ENCODE measurements around the gene GALR2.
"Not testable (repeated sequence)": the region's sequence is repeated elsewhere in the genome, so short reads cannot be mapped to it uniquely, and the experiment has no call there.

The GALR2 gene

DNA sequence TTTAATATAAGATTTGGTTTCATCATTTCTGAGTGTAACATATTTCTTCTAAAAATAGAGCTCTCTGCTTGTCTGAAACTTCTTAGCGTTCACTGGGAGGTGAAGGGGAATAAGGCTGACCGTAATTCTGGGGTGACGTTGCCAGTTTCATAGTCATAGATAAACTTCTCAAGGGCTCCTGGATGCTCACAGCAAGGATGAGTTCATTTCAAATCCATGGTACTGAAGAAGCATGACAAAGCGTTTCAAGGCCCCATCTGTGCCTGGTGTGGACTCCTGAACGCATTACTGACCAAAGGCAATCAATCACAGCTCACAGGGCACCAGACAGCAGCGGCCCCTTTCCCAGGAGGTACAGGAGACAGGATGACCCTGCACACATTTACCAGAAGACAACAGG is 35.5 kb upstream of the GALR2 start:
- no peak for ATAC-seq
- no peak for TF ChIP-seq ZFP30 (CRISPR knock-in tag; IDR thresholded peaks at IDR 0.05)
- no peak for TF ChIP-seq CSDC2 (CRISPR knock-in tag; IDR thresholded peaks at IDR 0.05)
- TF ChIP-seq, protein P1, sequence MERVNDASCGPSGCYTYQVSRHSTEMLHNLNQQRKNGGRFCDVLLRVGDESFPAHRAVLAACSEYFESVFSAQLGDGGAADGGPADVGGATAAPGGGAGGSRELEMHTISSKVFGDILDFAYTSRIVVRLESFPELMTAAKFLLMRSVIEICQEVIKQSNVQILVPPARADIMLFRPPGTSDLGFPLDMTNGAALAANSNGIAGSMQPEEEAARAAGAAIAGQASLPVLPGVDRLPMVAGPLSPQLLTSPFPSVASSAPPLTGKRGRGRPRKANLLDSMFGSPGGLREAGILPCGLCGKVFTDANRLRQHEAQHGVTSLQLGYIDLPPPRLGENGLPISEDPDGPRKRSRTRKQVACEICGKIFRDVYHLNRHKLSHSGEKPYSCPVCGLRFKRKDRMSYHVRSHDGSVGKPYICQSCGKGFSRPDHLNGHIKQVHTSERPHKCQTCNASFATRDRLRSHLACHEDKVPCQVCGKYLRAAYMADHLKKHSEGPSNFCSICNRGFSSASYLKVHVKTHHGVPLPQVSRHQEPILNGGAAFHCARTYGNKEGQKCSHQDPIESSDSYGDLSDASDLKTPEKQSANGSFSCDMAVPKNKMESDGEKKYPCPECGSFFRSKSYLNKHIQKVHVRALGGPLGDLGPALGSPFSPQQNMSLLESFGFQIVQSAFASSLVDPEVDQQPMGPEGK (CRISPR knock-in tag; IDR thresholded peaks at IDR 0.05; ENCODE audit: borderline replicate concordance): no peak
- TF ChIP-seq ZC3H10 (CRISPR knock-in tag; IDR thresholded peaks at IDR 0.05): no peak
- TF ChIP-seq OSR1 (CRISPR knock-in tag; IDR thresholded peaks at IDR 0.05): no peak
- TF ChIP-seq, protein P2, sequence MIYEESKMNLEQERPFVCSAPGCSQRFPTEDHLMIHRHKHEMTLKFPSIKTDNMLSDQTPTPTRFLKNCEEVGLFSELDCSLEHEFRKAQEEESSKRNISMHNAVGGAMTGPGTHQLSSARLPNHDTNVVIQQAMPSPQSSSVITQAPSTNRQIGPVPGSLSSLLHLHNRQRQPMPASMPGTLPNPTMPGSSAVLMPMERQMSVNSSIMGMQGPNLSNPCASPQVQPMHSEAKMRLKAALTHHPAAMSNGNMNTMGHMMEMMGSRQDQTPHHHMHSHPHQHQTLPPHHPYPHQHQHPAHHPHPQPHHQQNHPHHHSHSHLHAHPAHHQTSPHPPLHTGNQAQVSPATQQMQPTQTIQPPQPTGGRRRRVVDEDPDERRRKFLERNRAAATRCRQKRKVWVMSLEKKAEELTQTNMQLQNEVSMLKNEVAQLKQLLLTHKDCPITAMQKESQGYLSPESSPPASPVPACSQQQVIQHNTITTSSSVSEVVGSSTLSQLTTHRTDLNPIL (CRISPR knock-in tag; IDR thresholded peaks at IDR 0.05; ENCODE audit: low read depth): no peak
- no peak for TF ChIP-seq RARB (CRISPR knock-in tag; IDR thresholded peaks at IDR 0.05)
- TF ChIP-seq ZNF70 (CRISPR knock-in tag; IDR thresholded peaks at IDR 0.05): no peak
- TF ChIP-seq ISL1 (CRISPR knock-in tag; IDR thresholded peaks at IDR 0.05): no peak
- TF ChIP-seq SNAI2 (CRISPR knock-in tag; IDR thresholded peaks at IDR 0.05): no peak
- TF ChIP-seq ZNF565 (CRISPR knock-in tag; conservative IDR thresholded peaks at IDR 0.05; ENCODE audit: low read depth): no peak
- no peak for TF ChIP-seq BACH2 (CRISPR knock-in tag; IDR thresholded peaks at IDR 0.05; ENCODE audit: borderline replicate concordance)
- no peak for TF ChIP-seq PPARA (CRISPR knock-in tag; IDR thresholded peaks at IDR 0.05; ENCODE audit: borderline replicate concordance)
- no peak for TF ChIP-seq TCF4 (CRISPR knock-in tag; IDR thresholded peaks at IDR 0.05; ENCODE audit: borderline replicate concordance)
- TF ChIP-seq ZNF8 (CRISPR knock-in tag; IDR thresholded peaks at IDR 0.05): no peak
- TF ChIP-seq, protein P3, sequence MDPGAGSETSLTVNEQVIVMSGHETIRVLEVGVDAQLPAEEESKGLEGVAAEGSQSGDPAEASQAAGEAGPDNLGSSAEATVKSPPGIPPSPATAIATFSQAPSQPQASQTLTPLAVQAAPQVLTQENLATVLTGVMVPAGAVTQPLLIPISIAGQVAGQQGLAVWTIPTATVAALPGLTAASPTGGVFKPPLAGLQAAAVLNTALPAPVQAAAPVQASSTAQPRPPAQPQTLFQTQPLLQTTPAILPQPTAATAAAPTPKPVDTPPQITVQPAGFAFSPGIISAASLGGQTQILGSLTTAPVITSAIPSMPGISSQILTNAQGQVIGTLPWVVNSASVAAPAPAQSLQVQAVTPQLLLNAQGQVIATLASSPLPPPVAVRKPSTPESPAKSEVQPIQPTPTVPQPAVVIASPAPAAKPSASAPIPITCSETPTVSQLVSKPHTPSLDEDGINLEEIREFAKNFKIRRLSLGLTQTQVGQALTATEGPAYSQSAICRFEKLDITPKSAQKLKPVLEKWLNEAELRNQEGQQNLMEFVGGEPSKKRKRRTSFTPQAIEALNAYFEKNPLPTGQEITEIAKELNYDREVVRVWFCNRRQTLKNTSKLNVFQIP (CRISPR knock-in tag; IDR thresholded peaks at IDR 0.05; ENCODE audit: borderline replicate concordance, low read depth): no peak
- TF ChIP-seq, protein P4, sequence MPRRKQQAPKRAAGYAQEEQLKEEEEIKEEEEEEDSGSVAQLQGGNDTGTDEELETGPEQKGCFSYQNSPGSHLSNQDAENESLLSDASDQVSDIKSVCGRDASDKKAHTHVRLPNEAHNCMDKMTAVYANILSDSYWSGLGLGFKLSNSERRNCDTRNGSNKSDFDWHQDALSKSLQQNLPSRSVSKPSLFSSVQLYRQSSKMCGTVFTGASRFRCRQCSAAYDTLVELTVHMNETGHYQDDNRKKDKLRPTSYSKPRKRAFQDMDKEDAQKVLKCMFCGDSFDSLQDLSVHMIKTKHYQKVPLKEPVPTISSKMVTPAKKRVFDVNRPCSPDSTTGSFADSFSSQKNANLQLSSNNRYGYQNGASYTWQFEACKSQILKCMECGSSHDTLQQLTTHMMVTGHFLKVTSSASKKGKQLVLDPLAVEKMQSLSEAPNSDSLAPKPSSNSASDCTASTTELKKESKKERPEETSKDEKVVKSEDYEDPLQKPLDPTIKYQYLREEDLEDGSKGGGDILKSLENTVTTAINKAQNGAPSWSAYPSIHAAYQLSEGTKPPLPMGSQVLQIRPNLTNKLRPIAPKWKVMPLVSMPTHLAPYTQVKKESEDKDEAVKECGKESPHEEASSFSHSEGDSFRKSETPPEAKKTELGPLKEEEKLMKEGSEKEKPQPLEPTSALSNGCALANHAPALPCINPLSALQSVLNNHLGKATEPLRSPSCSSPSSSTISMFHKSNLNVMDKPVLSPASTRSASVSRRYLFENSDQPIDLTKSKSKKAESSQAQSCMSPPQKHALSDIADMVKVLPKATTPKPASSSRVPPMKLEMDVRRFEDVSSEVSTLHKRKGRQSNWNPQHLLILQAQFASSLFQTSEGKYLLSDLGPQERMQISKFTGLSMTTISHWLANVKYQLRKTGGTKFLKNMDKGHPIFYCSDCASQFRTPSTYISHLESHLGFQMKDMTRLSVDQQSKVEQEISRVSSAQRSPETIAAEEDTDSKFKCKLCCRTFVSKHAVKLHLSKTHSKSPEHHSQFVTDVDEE (CRISPR knock-in tag; IDR thresholded peaks at IDR 0.05): no peak

DNA sequence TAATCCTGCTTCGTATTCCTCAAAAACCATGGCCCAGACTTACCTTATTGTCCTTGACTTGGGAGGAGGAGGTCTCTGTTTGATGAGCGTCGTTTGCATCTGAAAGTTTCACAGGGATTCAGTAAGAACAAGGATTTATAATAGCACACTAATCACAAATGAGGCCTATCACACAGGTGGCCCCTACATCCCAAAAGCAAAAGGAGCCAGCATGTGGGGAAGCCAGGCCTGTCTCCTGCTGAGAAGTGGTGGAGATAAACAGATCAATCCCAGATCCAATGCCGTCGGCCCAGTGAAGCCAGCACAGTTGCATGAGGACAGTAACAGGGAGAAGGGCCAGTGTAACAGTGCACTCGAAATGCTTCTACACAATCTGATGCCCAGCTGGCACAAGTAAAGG is 34.2 kb upstream of the GALR2 start:
- TF ChIP-seq GLIS3 (CRISPR knock-in tag; IDR thresholded peaks at IDR 0.05): no peak
- no peak for TF ChIP-seq RARB (CRISPR knock-in tag; IDR thresholded peaks at IDR 0.05)
- TF ChIP-seq ESRRG (CRISPR knock-in tag; IDR thresholded peaks at IDR 0.05): no peak
- TF ChIP-seq, protein P3 (CRISPR knock-in tag; IDR thresholded peaks at IDR 0.05; ENCODE audit: borderline replicate concordance, low read depth): no peak
- TF ChIP-seq, protein P2 (CRISPR knock-in tag; IDR thresholded peaks at IDR 0.05; ENCODE audit: low read depth): no peak
- no peak for TF ChIP-seq ZNF8 (CRISPR knock-in tag; IDR thresholded peaks at IDR 0.05)
- TF ChIP-seq ZFP30 (CRISPR knock-in tag; IDR thresholded peaks at IDR 0.05): no peak
- ATAC-seq: no peak

DNA sequence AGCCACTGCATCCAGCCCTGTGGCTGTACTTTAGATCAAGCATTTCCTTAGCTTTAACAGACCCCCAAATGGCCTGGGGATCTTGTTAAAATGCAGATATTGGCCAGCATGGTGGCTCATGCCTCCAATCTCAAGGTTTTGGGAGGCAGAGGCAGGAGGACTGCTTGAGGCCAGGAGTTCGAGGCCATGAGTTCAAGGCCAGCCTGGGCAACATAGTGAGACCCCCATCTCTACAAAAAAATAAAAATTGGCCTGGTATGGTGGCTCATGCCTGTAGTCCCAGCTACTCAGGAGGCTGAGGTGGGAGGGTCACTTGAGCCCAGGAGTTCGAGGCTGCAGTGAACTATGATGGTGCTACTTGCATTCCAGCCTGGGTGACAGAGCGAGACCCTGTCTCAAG is 31.7 kb upstream of the GALR2 start:
- ATAC-seq: not testable (repeated sequence)

DNA sequence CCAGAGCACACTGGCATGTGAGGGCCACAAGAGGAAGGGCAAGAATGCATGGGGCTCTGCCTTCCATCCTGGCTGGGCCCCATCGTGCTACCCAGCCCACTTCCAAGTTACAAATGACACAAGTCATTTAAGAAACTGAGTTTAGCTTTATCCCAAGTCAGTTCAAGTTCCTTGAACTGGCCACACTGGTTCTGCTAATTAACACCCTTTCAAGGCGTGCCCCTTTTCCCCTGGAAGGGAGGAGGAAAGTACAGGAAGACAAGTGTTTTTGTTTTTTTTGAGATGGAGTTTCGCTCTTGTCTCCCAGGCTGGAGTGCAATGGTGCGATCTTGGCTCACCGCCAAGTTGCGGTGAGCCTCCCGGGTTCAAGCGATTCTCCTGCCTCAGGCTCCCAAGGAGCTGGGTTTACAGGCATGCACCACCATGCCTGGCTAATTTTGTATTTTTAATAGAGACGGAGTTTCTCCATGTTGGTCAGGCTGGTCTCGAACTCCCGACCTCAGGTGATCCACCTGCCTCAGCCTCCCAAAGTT is 30.0 kb upstream of the GALR2 start:
- ATAC-seq: not testable (repeated sequence)
